Keratinocyte (primary cell): ENCODE data around the gene SIK3. TPM values are rescaled to one million over a fixed set of nuclear protein-coding genes. Genes with fewer than 3 reads are reported as not detected.

Source experiments
- DNase-seq: peaks from one replicate; pipeline ENCODE4 v3.0.0-alpha.2; 2011; ENCODE audit warnings: low read depth, missing footprints, low spot score
- FAIRE-seq: peaks from 2 replicates; lab custom pipeline; 2011; peaks lifted over from hg19 to GRCh38; lab: Jason Lieb, UNC
- H2AFZ ChIP-seq: 2 replicates; pipeline ENCODE4 v1.6.0; 2012; ENCODE audit warnings: low read length, control low read depth, inconsistent platforms; ENCODE audit not compliant: control insufficient read depth
- H3K27ac ChIP-seq: 2 replicates; pipeline ENCODE4 v1.5.1; 2011; ENCODE audit warnings: low read length; ENCODE audit not compliant: control insufficient read depth, insufficient read depth
- H3K27me3 ChIP-seq: 3 replicates; pipeline ENCODE4 v1.6.0; 2011; ENCODE audit warnings: low read length; ENCODE audit not compliant: control insufficient read depth, insufficient read depth; ENCODE audit errors: extremely low read depth
- H3K36me3 ChIP-seq, 2 experiments: 2 replicates in 1 of 2; 3 replicates in 1 of 2; pipeline ENCODE4 v1.5.1; 2011; ENCODE audit warnings: low read length in 2 of 2, mild to moderate bottlenecking in 1 of 2; ENCODE audit not compliant: control insufficient read depth in 2 of 2, insufficient read depth in 2 of 2; ENCODE audit errors: extremely low read depth in 1 of 2
- H3K4me1 ChIP-seq: 3 replicates; pipeline ENCODE4 v1.5.1; 2011; ENCODE audit warnings: low read length; ENCODE audit not compliant: control insufficient read depth, insufficient read depth; ENCODE audit errors: extremely low read depth
- H3K4me2 ChIP-seq: 3 replicates; pipeline ENCODE4 v1.6.0; 2011; ENCODE audit warnings: low read depth, low read length; ENCODE audit not compliant: control insufficient read depth, insufficient read depth; ENCODE audit errors: extremely low read depth
- H3K4me3 ChIP-seq, 3 experiments: fragments of 200-600 bp in 1 of 3; sonication (generic) in 1 of 3; 2 replicates in 2 of 3; 3 replicates in 1 of 3; pipeline ENCODE4 v1.5.1; 2011 to 2016; ENCODE audit warnings: low read length in 3 of 3, mild to moderate bottlenecking in 3 of 3, control low read depth in 2 of 3, inconsistent platforms in 1 of 3, low read depth in 1 of 3, mixed read lengths in 1 of 3, mixed run types in 1 of 3, moderate library complexity in 1 of 3; ENCODE audit not compliant: control insufficient read depth in 2 of 3, insufficient read depth in 2 of 3; ENCODE audit errors: extremely low read depth in 1 of 3
- H3K79me2 ChIP-seq: 2 replicates; pipeline ENCODE4 v1.6.0; 2012; ENCODE audit warnings: low read length; ENCODE audit not compliant: control insufficient read depth, insufficient read depth
- H3K9ac ChIP-seq: 3 replicates; pipeline ENCODE4 v1.6.0; 2011; ENCODE audit warnings: low read length; ENCODE audit not compliant: control insufficient read depth, insufficient read depth; ENCODE audit errors: extremely low read depth
- H3K9me1 ChIP-seq: 3 replicates; pipeline ENCODE4 v1.6.0; 2011; ENCODE audit warnings: low read length; ENCODE audit not compliant: control insufficient read depth, insufficient read depth; ENCODE audit errors: extremely low read depth
- H3K9me3 ChIP-seq: 2 replicates; pipeline ENCODE4 v1.5.1; 2012; ENCODE audit warnings: low read depth, low read length; ENCODE audit not compliant: control insufficient read depth
- H4K20me1 ChIP-seq: 3 replicates; pipeline ENCODE4 v1.6.0; 2011; ENCODE audit warnings: low read length; ENCODE audit not compliant: control insufficient read depth, insufficient read depth; ENCODE audit errors: extremely low read depth
- EZH2 ChIP-seq: IDR thresholded peaks from one replicate; pipeline ENCODE4 v1.6.1; 2012; ENCODE audit warnings: inconsistent platforms, mild to moderate bottlenecking, low read length, moderate library complexity
- dilution Hi-C: fragments of 300-500 bp; cut with MboI; formaldehyde crosslinking; loops from one replicate; pipeline ENCODE4 v1.7.0; 2020; ENCODE audit warnings: low sequenced_read_pairs; ENCODE audit not compliant: extremely low pct_ligation_motif_present
- polyA plus RNA-seq, 5 experiments: library from polyadenylated mRNA; depleted of rRNA in 3 of 5; stranded (reverse) in 3 of 5; stranded (forward) in 1 of 5; unstranded in 1 of 5; fragments of >200 nt; gene quantifications; 1 replicate in 1 of 5; 2 replicates in 3 of 5; 3 replicates in 1 of 5; pipeline versions ENCODE4 v1.2.1 to v1.2.3, GENCODE V29; 2011 to 2012; ENCODE audit warnings: missing spikeins in 2 of 5, low read depth in 1 of 5, low replicate concordance in 1 of 5
- TF ChIP-seq, protein P1 (sequence below), 3 experiments: IDR thresholded peaks in 1 of 3; conservative IDR thresholded peaks in 1 of 3; optimal IDR thresholded peaks in 1 of 3; 2 replicates in 2 of 3; 3 replicates in 1 of 3; pipeline versions ENCODE3 to v1.5.1; 2011; ENCODE audit warnings: low read length in 3 of 3, mild to moderate bottlenecking in 3 of 3, moderate library complexity in 2 of 3, control low read depth in 1 of 3, inconsistent platforms in 1 of 3; ENCODE audit not compliant: insufficient read depth in 2 of 3; ENCODE audit errors: extremely low read depth in 1 of 3

SIK3 gene
- polyA plus RNA-seq, 1 donor (not counting 4 experiments of a cell fraction or from before 2014, with no cell fraction given) = 8.2 TPM

DNA sequence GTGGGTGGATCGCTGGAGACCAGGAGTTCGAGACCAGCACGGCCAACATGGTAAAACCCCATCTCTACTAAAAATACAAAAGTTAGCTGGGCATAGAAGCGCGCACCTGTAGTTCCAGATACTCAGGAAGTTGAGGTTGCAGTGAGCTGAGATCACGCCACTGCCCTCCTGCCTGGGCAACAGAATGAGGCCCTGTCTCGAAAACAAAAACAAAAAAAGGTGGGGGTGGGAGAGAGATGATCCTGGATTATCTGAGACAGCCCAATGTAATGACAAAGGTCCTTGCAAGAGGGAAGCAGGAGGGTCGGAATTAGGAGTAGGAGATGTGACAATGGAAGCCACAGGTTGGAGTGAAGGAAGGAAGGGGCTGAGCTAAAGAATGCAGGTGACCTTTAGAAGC is 173.2 kb downstream of the SIK3 start:
- no peak overlapping the region for H3K4me3 ChIP-seq
- H3K27ac ChIP-seq = no peak overlapping the region
- H3K4me2 ChIP-seq = no peak overlapping the region
- H4K20me1 ChIP-seq = no peaks in the 10 kb centered on the region
- H3K4me1 ChIP-seq = peaks cover 6% of the 10 kb centered on the region
- no peak overlapping the region for H2AFZ ChIP-seq
- no peaks in the 10 kb centered on the region for H3K27me3 ChIP-seq
- no peaks in the 10 kb centered on the region for H3K9me3 ChIP-seq
- no peaks in the 10 kb centered on the region for H3K79me2 ChIP-seq
- no peak overlapping the region for H3K9ac ChIP-seq
- FAIRE-seq (no peak), DNase-seq (no peak)
- peaks cover 0 to 10% of the 10 kb centered on the region in 2 experiments for H3K36me3 ChIP-seq
- TF ChIP-seq, protein P1, sequence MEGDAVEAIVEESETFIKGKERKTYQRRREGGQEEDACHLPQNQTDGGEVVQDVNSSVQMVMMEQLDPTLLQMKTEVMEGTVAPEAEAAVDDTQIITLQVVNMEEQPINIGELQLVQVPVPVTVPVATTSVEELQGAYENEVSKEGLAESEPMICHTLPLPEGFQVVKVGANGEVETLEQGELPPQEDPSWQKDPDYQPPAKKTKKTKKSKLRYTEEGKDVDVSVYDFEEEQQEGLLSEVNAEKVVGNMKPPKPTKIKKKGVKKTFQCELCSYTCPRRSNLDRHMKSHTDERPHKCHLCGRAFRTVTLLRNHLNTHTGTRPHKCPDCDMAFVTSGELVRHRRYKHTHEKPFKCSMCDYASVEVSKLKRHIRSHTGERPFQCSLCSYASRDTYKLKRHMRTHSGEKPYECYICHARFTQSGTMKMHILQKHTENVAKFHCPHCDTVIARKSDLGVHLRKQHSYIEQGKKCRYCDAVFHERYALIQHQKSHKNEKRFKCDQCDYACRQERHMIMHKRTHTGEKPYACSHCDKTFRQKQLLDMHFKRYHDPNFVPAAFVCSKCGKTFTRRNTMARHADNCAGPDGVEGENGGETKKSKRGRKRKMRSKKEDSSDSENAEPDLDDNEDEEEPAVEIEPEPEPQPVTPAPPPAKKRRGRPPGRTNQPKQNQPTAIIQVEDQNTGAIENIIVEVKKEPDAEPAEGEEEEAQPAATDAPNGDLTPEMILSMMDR (optimal IDR thresholded peaks at IDR 0.05 in 1 of 3, IDR thresholded peaks at IDR 0.05 in 1 of 3, conservative IDR thresholded peaks at IDR 0.05 in 1 of 3; ENCODE audit: extremely low read depth in 1 of 3, insufficient read depth in 2 of 3, low read length in 3 of 3) = no peak
- TF ChIP-seq EZH2 = no peak
- dilution Hi-C loops = no loop called here
- H3K9me1 ChIP-seq = no peaks in the 10 kb centered on the region

DNA sequence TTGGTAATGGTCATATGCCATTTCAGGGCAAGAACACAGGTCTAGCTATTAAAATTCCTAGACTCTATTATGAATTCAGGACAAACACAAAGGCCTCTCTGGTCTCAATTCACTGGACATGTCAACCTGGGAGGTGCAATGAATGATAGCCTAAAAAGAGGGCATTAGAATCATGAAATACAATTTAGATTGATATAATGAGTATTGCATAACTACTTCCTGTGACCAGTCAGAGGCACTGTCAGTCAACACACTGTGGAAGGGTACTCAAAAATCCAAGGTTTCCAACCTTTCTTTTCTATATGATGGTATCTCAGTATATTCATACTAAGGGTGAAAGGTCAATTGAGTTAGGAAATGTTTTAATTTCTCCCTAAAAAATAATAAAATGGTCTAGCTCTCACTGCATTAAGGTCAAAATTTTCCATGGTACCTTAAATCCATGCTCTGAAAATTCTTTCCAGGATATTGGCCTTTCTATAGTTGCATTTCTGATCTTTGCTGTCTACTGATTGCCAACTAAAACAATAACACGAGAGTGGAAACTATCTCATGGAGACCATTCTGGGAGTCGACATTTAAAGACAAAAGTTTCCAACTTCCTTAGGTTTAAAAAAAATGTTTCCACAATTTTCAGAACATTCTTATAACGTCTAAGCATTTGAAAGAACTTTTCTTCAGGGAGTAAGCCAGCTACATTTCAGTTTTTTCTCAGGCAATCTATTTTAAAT is 179.1 kb downstream of the SIK3 start:
- peaks cover 0 to 4% of the 10 kb centered on the region in 2 experiments for H3K36me3 ChIP-seq
- H3K4me2 ChIP-seq = no peak overlapping the region
- no peak overlapping the region for H2AFZ ChIP-seq
- no peak overlapping the region for H3K4me3 ChIP-seq
- FAIRE-seq = no peak
- dilution Hi-C loops = no loop called here
- no peaks in the 10 kb centered on the region for H4K20me1 ChIP-seq
- H3K9me3 ChIP-seq = no peaks in the 10 kb centered on the region
- H3K4me1 ChIP-seq = no peaks in the 10 kb centered on the region
- H3K79me2 ChIP-seq = no peaks in the 10 kb centered on the region
- H3K27ac ChIP-seq = no peak overlapping the region
- no peak overlapping the region for H3K9ac ChIP-seq
- H3K9me1 ChIP-seq = no peaks in the 10 kb centered on the region
- DNase-seq = no peak
- no peaks in the 10 kb centered on the region for H3K27me3 ChIP-seq
- TF ChIP-seq, protein P1 (optimal IDR thresholded peaks at IDR 0.05 in 1 of 3, IDR thresholded peaks at IDR 0.05 in 1 of 3, conservative IDR thresholded peaks at IDR 0.05 in 1 of 3; ENCODE audit: extremely low read depth in 1 of 3, insufficient read depth in 2 of 3, low read length in 3 of 3) = no peak
- TF ChIP-seq EZH2 = no peak
